Nucleus accumbens (tissue), 56 donors: ENCODE measurements around the gene SLC30A10.
"Not testable (repeated sequence)": the region's sequence is repeated elsewhere in the genome, so short reads cannot be mapped to it uniquely, and the experiment has no call there.

Experiments
- DNase-seq, 56 donors: peaks; one replicate each; lab custom pipeline; 2025; lab: John Stamatoyannopoulos, UW

SLC30A10 gene

GRCh38 chr1:219927956-219928790, at the start of gene SLC30A10:
Gene SLC30A10 (minus strand): TSS chr1:219928557. CDS start chr1:219928440, 117 bp downstream.
- DNase-seq, result peak in 33 of 56 donors; percentile 5 to 64 (median 28)

- no peak for DNase-seq
Observed at GRCh38 chr1:219973213-219973612, 44.9 kb upstream of the SLC30A10 start.

- DNase-seq, result no peak
Observed at GRCh38 chr1:219967361-219967760, 39.0 kb upstream of the SLC30A10 start.

GRCh38 chr1:219966071-219966349, 37.7 kb upstream of the SLC30A10 start:
- no peak for DNase-seq

- no peak for DNase-seq
Observed at GRCh38 chr1:219965285-219966070, 37.1 kb upstream of the SLC30A10 start.

GRCh38 chr1:219963432-219963831, 35.1 kb upstream of the SLC30A10 start:
- no peak for DNase-seq

GRCh38 chr1:219961684-219962083, 33.3 kb upstream of the SLC30A10 start:
- DNase-seq, result no peak

- DNase-seq, result no peak
Observed at GRCh38 chr1:219959540-219960203, 31.3 kb upstream of the SLC30A10 start.

- DNase-seq, result no peak
Observed at GRCh38 chr1:219958875-219959417, 30.6 kb upstream of the SLC30A10 start.

GRCh38 chr1:219954736-219955421, 26.5 kb upstream of the SLC30A10 start:
- no peak for DNase-seq

- no peak for DNase-seq
Observed at GRCh38 chr1:219954052-219954451, 25.7 kb upstream of the SLC30A10 start.

GRCh38 chr1:219952361-219952760, 24.0 kb upstream of the SLC30A10 start:
- DNase-seq, result no peak

- DNase-seq, result not testable (repeated sequence)
Observed at GRCh38 chr1:219949227-219949626, 20.9 kb upstream of the SLC30A10 start.

- DNase-seq, result not testable (repeated sequence)
Observed at GRCh38 chr1:219948766-219949165, 20.4 kb upstream of the SLC30A10 start.

GRCh38 chr1:219945795-219946194, 17.4 kb upstream of the SLC30A10 start:
- no peak for DNase-seq

- no peak for DNase-seq
Observed at GRCh38 chr1:219941179-219942118, 13.1 kb upstream of the SLC30A10 start.

GRCh38 chr1:219940707-219941106, 12.3 kb upstream of the SLC30A10 start:
- no peak for DNase-seq

- DNase-seq, result no peak
Observed at GRCh38 chr1:219938706-219939105, 10.3 kb upstream of the SLC30A10 start.

- not testable (repeated sequence) for DNase-seq
Observed at GRCh38 chr1:219933763-219934162, 5.4 kb upstream of the SLC30A10 start.
